Esophagus squamous epithelium (tissue), 4 donors: ENCODE data around the gene BPIFB4.

Source experiments
- CTCF ChIP-seq, 6 experiments: fragments of 450-650 bp in 4 of 6; fragments of 200-600 bp in 2 of 6; sonication (generic) in 2 of 6; IDR thresholded peaks; one replicate each; pipeline ENCODE4 v1.5.1; 2016 to 2019; ENCODE audit warnings: antibody characterized with exemption in 6 of 6, mild to moderate bottlenecking in 4 of 6, moderate library complexity in 4 of 6
- POLR2A ChIP-seq, 4 donors: fragments of 450-650 bp; IDR thresholded peaks; one replicate each; pipeline ENCODE4 v1.6.1; 2017; ENCODE audit warnings: antibody characterized with exemption in 4 of 4, mild to moderate bottlenecking in 4 of 4, moderate library complexity in 3 of 4

DNA sequence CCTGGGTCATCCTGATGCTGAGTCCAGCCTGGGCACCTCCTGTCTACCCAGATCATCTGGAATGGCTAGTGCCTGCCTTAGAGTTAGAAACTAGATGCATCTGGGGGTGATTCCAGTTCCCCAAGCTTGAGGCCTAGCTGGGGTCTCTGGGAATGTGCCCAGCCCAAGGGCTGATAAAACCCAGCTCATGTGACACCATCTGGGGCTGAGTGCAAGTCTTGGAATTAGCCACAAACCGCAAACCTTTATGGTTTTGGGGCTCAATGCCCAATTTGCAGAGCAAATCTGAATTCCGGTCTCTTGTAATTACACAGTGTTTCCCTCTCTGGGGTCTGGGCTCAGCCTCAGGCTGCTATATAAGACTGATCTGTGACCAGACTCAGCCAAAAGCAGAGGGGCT, at the start of gene BPIFB4:
- TF ChIP-seq CTCF (IDR thresholded peaks at IDR 0.05) (no peak), POLR2A (IDR thresholded peaks at IDR 0.05) (no peak)
